Breast epithelium (tissue), 4 donors: ENCODE results near the gene DOCK10. TPM values are rescaled to one million over a fixed set of nuclear protein-coding genes. Genes with fewer than 3 reads are reported as not detected.

ENCODE experiments used
- DNase-seq, 2 donors: peaks; one replicate each; pipeline ENCODE4 v3.0.0-alpha.2; 2019; ENCODE audit warnings: low spot score in 2 of 2
- H3K27ac ChIP-seq, 2 donors: fragments of 200-600 bp; sonication (generic) in 1 of 2; one replicate each; pipeline ENCODE4 v1.5.1; 2016 to 2019; ENCODE audit warnings: mild to moderate bottlenecking in 1 of 2
- H3K27me3 ChIP-seq, 2 donors: fragments of 200-600 bp; sonication (generic) in 1 of 2; one replicate each; pipeline versions ENCODE4 v1.5.1 to v1.6.0; 2017 to 2019; ENCODE audit warnings: control low read depth in 1 of 2, mild to moderate bottlenecking in 1 of 2
- H3K36me3 ChIP-seq: fragments of 200-600 bp; one replicate; pipeline ENCODE4 v1.5.1; 2019
- H3K4me1 ChIP-seq, 2 donors: fragments of 200-600 bp; sonication (generic); one replicate each; pipeline ENCODE4 v1.5.1; 2016 to 2019; ENCODE audit warnings: control low read depth in 1 of 2
- H3K4me3 ChIP-seq, 3 donors: fragments of 200-600 bp; sonication (generic); 1 replicate in 2 of 3; 2 replicates in 1 of 3; pipeline ENCODE4 v1.5.1; 2016 to 2019; ENCODE audit warnings: mild to moderate bottlenecking in 3 of 3, moderate library complexity in 2 of 3
- H3K9me3 ChIP-seq, 2 donors: fragments of 200-600 bp; sonication (generic) in 1 of 2; one replicate each; pipeline ENCODE4 v1.5.1; 2016 to 2019; ENCODE audit warnings: control low read depth in 1 of 2
- CTCF ChIP-seq, 3 donors: fragments of 450-650 bp; IDR thresholded peaks; one replicate each; pipeline ENCODE4 v1.5.1; 2016 to 2017; ENCODE audit warnings: antibody characterized with exemption in 3 of 3, mild to moderate bottlenecking in 3 of 3, moderate library complexity in 3 of 3
- POLR2A ChIP-seq: fragments of 450-650 bp; IDR thresholded peaks from one replicate; pipeline ENCODE4 v1.6.1; 2016; ENCODE audit warnings: antibody characterized with exemption, mild to moderate bottlenecking, moderate library complexity
- POLR2AphosphoS5 ChIP-seq, 3 donors: sonication (generic); formaldehyde crosslinking; IDR thresholded peaks; one replicate each; pipeline ENCODE4 v1.6.1; 2017; ENCODE audit warnings: antibody characterized with exemption in 3 of 3
- intact Hi-C: fragments of 100-400 bp; cut with DNase I; formaldehyde crosslinking; loops from one replicate; pipeline ENCODE4 v1.15.1; 2023; ENCODE audit warnings: low total_unique reads
- total RNA-seq, 3 donors: library from RNA; depleted of rRNA; stranded (reverse); fragments of >200 nt; gene quantifications; one replicate each; pipeline ENCODE4 v1.1.0, GENCODE V29; 2016

DOCK10 gene
- total RNA-seq, 3 donors from 2014 or later = 13.8 to 23.9 (median 15.4) TPM

DNA sequence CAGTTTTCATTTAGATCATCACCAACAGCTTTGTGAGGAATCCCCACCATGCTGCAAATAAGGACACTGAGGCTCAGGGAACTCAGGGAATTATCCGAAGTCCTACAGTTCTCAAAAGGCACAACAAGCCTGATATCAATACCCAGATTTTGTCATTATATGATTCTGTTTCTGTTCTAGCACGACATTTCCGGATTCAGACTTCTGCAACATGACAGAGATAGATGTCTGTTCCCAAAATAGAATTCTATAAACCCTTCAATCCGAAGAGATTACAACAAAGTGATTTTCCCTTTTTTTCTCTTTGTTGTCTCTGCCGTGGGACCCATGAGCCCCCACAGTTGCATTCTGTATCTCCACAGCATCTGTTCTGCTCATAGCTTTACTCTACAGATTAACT, 72.0 kb downstream of the DOCK10 start:
- Histone ChIP-seq H3K27ac (peak overlapping the region in 1 of 2 donors; percentile 19), H3K27me3 (no peaks in the 10 kb centered on the region), H3K4me3 (no peak overlapping the region), H3K4me1 (no peaks in the 10 kb centered on the region), H3K9me3 (no peaks in the 10 kb centered on the region), H3K36me3 (no peaks in the 10 kb centered on the region)
- TF ChIP-seq POLR2A = no peak
- intact Hi-C loops = no loop called here
- DNase-seq = no peak

- no peaks in the 10 kb centered on the region for H3K4me1 ChIP-seq
- no peaks in the 10 kb centered on the region for H3K9me3 ChIP-seq
- no peak overlapping the region for H3K4me3 ChIP-seq
- no peak for DNase-seq
- H3K27ac ChIP-seq = peak overlapping the region in 1 of 2 donors; percentile 19
- intact Hi-C loops = no loop called here
- H3K36me3 ChIP-seq = no peaks in the 10 kb centered on the region
- TF ChIP-seq POLR2A (no peak), POLR2AphosphoS5 (IDR thresholded peaks at IDR 0.05) (no peak), CTCF (IDR thresholded peaks at IDR 0.05) (no peak)
- H3K27me3 ChIP-seq = no peaks in the 10 kb centered on the region
Measured at GRCh38 chr2:224969633-224970260, 72.5 kb downstream of the DOCK10 start.

DNA sequence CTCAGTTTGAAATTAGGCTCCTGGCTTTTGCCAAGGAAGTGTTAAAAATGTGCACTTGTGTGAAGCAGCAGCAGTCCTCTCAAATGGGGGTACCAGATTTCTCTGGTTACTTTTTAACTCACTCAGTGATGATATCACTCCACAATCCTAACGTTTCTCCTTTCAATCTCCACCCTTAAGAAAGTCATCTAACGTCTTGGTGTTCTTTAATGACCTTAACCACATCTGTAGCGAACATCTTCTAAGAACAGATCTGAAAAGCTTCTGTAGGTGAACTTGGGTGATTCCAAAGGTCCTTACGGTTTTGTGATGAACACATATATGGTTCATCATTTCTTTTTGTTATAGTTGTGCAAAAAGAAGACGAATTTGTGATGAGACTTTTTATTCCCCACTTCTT, 73.2 kb downstream of the DOCK10 start:
- intact Hi-C loops = no loop called here
- no peaks in the 10 kb centered on the region for H3K4me1 ChIP-seq
- H3K36me3 ChIP-seq = no peaks in the 10 kb centered on the region
- no peak overlapping the region for H3K27ac ChIP-seq
- no peak for DNase-seq
- H3K27me3 ChIP-seq = no peaks in the 10 kb centered on the region
- no peak overlapping the region for H3K4me3 ChIP-seq
- no peaks in the 10 kb centered on the region for H3K9me3 ChIP-seq
- TF ChIP-seq POLR2AphosphoS5 (IDR thresholded peaks at IDR 0.05) (no peak), POLR2A (no peak), CTCF (IDR thresholded peaks at IDR 0.05) (no peak)

GRCh38 chr2:224968051-224968450, 74.2 kb downstream of the DOCK10 start:
- H3K9me3 ChIP-seq = no peaks in the 10 kb centered on the region
- no peak for DNase-seq
- no peak for TF ChIP-seq CTCF (IDR thresholded peaks at IDR 0.05)
- TF ChIP-seq POLR2AphosphoS5 (IDR thresholded peaks at IDR 0.05) = no peak
- no peak for TF ChIP-seq POLR2A
- intact Hi-C loops = no loop called here
- H3K4me1 ChIP-seq = no peaks in the 10 kb centered on the region
- no peaks in the 10 kb centered on the region for H3K36me3 ChIP-seq
- no peak overlapping the region for H3K4me3 ChIP-seq
- no peak overlapping the region for H3K27ac ChIP-seq
- no peaks in the 10 kb centered on the region for H3K27me3 ChIP-seq

DNA sequence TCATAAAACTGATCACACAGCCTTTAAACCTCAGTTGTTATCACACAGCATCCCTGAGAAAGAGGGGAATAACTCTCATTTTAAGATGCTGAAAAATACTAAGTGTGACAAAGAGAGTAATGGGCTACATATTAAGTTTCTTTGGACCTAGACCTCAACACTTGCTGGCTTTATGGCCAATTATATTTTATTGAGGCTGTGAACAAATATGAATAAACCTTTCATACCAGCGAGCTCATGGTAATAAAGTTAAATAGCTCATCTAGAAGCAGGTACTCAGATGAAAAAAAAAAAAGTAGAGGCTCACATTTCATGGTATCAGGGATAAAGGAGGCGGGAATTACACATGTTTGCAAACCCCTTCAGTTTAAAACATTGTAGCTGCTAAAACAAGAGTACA, 75.7 kb downstream of the DOCK10 start:
- Histone ChIP-seq H3K4me1 (no peaks in the 10 kb centered on the region), H3K9me3 (no peaks in the 10 kb centered on the region), H3K27me3 (no peaks in the 10 kb centered on the region), H3K27ac (no peak overlapping the region), H3K36me3 (no peaks in the 10 kb centered on the region), H3K4me3 (no peak overlapping the region)
- no peak for TF ChIP-seq POLR2A
- TF ChIP-seq POLR2AphosphoS5 (IDR thresholded peaks at IDR 0.05) = no peak
- TF ChIP-seq CTCF (IDR thresholded peaks at IDR 0.05) = no peak
- intact Hi-C loops = no loop called here
- no peak for DNase-seq
